SIG-M5 treated with dmso at 0.1 percent for 504 hours (cell line): ENCODE data around the gene BBIP1.

Source experiments
- DNase-seq: peaks from one replicate; lab custom pipeline; 2025; ENCODE audit not compliant: unreplicated experiment; lab: John Stamatoyannopoulos, UW

The BBIP1 gene

GRCh38 chr10:110863956-110864355, 55.0 kb downstream of the BBIP1 start:
- no peak for DNase-seq

GRCh38 chr10:110863361-110863760, 55.6 kb downstream of the BBIP1 start:
- DNase-seq, result no peak

GRCh38 chr10:110862961-110863360, 56.0 kb downstream of the BBIP1 start:
- no peak for DNase-seq

- peak; percentile 77 for DNase-seq
These were observed 56.9 kb downstream of the BBIP1 start for GRCh38 chr10:110861930-110862649.

GRCh38 chr10:110861476-110861875, 57.5 kb downstream of the BBIP1 start:
- no peak for DNase-seq

- DNase-seq, result no peak
These were observed 58.3 kb downstream of the BBIP1 start for GRCh38 chr10:110860576-110861241.

GRCh38 chr10:110859973-110860376, 59.0 kb downstream of the BBIP1 start:
- peak; percentile 97 for DNase-seq

GRCh38 chr10:110859206-110859972, 59.6 kb downstream of the BBIP1 start:
- DNase-seq, result peak; percentile 57

GRCh38 chr10:110858297-110858934, 60.6 kb downstream of the BBIP1 start:
- DNase-seq, result no peak

- DNase-seq, result no peak
These were observed 61.5 kb downstream of the BBIP1 start for GRCh38 chr10:110857265-110858171.

- peak; percentile 40 for DNase-seq
These were observed 64.9 kb downstream of the BBIP1 start for GRCh38 chr10:110853921-110854605.

GRCh38 chr10:110852947-110853346, 66.0 kb downstream of the BBIP1 start:
- no peak for DNase-seq

- DNase-seq, result no peak
These were observed 66.6 kb downstream of the BBIP1 start for GRCh38 chr10:110852255-110852896.

- DNase-seq, result peak; percentile 72
These were observed 67.9 kb downstream of the BBIP1 start for GRCh38 chr10:110851020-110851612.

- no peak for DNase-seq
These were observed 68.9 kb downstream of the BBIP1 start for GRCh38 chr10:110850099-110850498.
